OCI-LY3 (cell line): Measurements from ENCODE around the gene MFSD6L.

Experiments used
- CTCF ChIP-seq: fragments of 200-600, 300-600 bp; sonication (generic); IDR thresholded peaks from 2 replicates; pipeline ENCODE4 v1.5.1; 2014; ENCODE audit warnings: antibody characterized with exemption, low read length, low read depth
- EZH2phosphoT487 ChIP-seq: fragments of 200-600 bp; shearing (Covaris generic); IDR thresholded peaks from 2 replicates; pipeline ENCODE4 v1.6.1; 2018; ENCODE audit warnings: antibody characterized with exemption, mixed run types, low read depth

- no peak for TF ChIP-seq CTCF
- TF ChIP-seq EZH2phosphoT487: no peak
These were observed 37.8 kb upstream of the MFSD6L start for GRCh38 chr17:8836821-8837562.
